ENCODE results near the gene ALMS1. TPM values are rescaled to one million over a fixed set of nuclear protein-coding genes. Genes with fewer than 3 reads are reported as not detected.

Gene ALMS1
- total RNA-seq, 1 experiment from 2014 or later, result 19.5 TPM

DNA sequence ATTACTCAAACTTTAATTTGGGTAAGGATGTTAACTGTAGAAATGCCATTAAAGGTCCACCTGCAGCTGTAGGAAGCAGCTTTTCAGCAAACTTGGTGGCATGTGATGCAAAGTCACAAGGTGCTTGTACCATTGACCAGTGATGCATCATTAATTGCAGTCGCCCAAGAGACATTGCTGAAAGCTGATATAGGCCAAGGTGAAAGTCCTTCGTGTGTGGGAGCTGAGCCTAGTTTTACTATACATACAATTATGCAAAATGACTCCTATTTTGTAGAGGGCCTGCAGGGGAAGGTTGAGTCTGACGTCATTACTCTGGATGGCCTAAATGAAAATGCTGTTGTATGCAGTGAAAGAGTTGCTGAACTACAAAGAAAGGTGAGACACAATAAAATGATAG, 40.5 kb downstream of the ALMS1 start:
- H3K9me3 ChIP-seq (ENCODE audit: control insufficient read depth, insufficient read depth, low read depth, low read length), result no peaks in the 10 kb centered on the region

DNA sequence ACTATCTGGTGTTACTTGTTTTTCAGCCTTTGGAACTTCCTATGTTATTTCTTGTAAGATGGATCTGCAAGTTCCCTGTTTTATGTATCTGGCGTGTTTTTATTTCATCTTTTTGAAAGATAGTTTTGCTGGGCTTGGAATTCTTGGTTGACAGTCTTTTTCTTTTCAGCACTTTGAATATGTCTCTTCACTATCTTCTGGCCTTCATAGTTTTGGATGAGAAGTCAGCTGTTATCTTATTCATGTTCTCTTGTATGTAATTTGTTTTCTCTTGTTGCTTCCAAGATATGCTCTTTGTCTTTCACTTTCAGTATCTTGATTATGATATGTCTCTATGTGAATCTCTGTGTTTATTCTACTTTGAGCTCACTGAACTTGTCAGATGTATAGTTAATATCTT, 50.4 kb downstream of the ALMS1 start:
- no peaks in the 10 kb centered on the region for H3K9me3 ChIP-seq (ENCODE audit: control insufficient read depth, insufficient read depth, low read depth, low read length)
- H3K27me3 ChIP-seq (ENCODE audit: control insufficient read depth, insufficient read depth, low read length), result no peaks in the 10 kb centered on the region
- intact Hi-C loops (cut with micrococcal nuclease; ENCODE audit: unreplicated experiment) (no loop called here), in situ Hi-C loops (cut with HindIII; ENCODE audit: low pct_unique_long_range_greater_than_20kb, low sequenced_read_pairs) (no loop called here)
- TF ChIP-seq SIN3A (IDR thresholded peaks at IDR 0.05; ENCODE audit: borderline replicate concordance, insufficient read depth, low read depth, low read length) (no peak), POLR2AphosphoS5 (IDR thresholded peaks at IDR 0.05; ENCODE audit: low read depth, low read length) (no peak), TCF7L2 (IDR thresholded peaks at IDR 0.05; ENCODE audit: low read depth, low read length) (no peak)
- TF ChIP-seq, protein P1, sequence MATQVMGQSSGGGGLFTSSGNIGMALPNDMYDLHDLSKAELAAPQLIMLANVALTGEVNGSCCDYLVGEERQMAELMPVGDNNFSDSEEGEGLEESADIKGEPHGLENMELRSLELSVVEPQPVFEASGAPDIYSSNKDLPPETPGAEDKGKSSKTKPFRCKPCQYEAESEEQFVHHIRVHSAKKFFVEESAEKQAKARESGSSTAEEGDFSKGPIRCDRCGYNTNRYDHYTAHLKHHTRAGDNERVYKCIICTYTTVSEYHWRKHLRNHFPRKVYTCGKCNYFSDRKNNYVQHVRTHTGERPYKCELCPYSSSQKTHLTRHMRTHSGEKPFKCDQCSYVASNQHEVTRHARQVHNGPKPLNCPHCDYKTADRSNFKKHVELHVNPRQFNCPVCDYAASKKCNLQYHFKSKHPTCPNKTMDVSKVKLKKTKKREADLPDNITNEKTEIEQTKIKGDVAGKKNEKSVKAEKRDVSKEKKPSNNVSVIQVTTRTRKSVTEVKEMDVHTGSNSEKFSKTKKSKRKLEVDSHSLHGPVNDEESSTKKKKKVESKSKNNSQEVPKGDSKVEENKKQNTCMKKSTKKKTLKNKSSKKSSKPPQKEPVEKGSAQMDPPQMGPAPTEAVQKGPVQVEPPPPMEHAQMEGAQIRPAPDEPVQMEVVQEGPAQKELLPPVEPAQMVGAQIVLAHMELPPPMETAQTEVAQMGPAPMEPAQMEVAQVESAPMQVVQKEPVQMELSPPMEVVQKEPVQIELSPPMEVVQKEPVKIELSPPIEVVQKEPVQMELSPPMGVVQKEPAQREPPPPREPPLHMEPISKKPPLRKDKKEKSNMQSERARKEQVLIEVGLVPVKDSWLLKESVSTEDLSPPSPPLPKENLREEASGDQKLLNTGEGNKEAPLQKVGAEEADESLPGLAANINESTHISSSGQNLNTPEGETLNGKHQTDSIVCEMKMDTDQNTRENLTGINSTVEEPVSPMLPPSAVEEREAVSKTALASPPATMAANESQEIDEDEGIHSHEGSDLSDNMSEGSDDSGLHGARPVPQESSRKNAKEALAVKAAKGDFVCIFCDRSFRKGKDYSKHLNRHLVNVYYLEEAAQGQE (IDR thresholded peaks at IDR 0.05; ENCODE audit: insufficient read depth in 1 of 2, low read depth in 2 of 2, low read length in 1 of 2), result no peak
- TF ChIP-seq, protein P2, sequence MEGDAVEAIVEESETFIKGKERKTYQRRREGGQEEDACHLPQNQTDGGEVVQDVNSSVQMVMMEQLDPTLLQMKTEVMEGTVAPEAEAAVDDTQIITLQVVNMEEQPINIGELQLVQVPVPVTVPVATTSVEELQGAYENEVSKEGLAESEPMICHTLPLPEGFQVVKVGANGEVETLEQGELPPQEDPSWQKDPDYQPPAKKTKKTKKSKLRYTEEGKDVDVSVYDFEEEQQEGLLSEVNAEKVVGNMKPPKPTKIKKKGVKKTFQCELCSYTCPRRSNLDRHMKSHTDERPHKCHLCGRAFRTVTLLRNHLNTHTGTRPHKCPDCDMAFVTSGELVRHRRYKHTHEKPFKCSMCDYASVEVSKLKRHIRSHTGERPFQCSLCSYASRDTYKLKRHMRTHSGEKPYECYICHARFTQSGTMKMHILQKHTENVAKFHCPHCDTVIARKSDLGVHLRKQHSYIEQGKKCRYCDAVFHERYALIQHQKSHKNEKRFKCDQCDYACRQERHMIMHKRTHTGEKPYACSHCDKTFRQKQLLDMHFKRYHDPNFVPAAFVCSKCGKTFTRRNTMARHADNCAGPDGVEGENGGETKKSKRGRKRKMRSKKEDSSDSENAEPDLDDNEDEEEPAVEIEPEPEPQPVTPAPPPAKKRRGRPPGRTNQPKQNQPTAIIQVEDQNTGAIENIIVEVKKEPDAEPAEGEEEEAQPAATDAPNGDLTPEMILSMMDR (IDR thresholded peaks at IDR 0.05), result no peak
- H3K36me3 ChIP-seq (ENCODE audit: control insufficient read depth, insufficient read depth, low read length), result no peaks in the 10 kb centered on the region
- no peak overlapping the region for H3K27ac ChIP-seq (ENCODE audit: low read length)
- ATAC-seq (no peak), DNase-seq (ENCODE audit: low read depth, low spot score) (no peak)
- ChIA-PET POLR2A (no interaction called here), CTCF (no interaction called here)
- H3K4me1 ChIP-seq (ENCODE audit: control insufficient read depth, insufficient read depth, low read length), result no peaks in the 10 kb centered on the region
- no TSS peak for BruUV-seq (replicated peaks)
- H3K4me3 ChIP-seq (ENCODE audit: low read depth in 2 of 2, low read length in 2 of 2), result no peak overlapping the region

More for the DNA sequence above, 40.5 kb downstream of the ALMS1 start:
- TF ChIP-seq POLR2AphosphoS5 (IDR thresholded peaks at IDR 0.05; ENCODE audit: low read depth, low read length) (no peak), TCF7L2 (IDR thresholded peaks at IDR 0.05; ENCODE audit: low read depth, low read length) (no peak), SIN3A (IDR thresholded peaks at IDR 0.05; ENCODE audit: borderline replicate concordance, insufficient read depth, low read depth, low read length) (no peak)
- TF ChIP-seq, protein P1 (IDR thresholded peaks at IDR 0.05; ENCODE audit: insufficient read depth in 1 of 2, low read depth in 2 of 2, low read length in 1 of 2), result no peak
- TF ChIP-seq, protein P2 (IDR thresholded peaks at IDR 0.05), result no peak
- ChIA-PET CTCF (no interaction called here), POLR2A (no interaction called here)
- DNase-seq (ENCODE audit: low read depth, low spot score) (no peak), ATAC-seq (no peak)
- Histone ChIP-seq H3K27ac (ENCODE audit: low read length) (no peak overlapping the region), H3K27me3 (ENCODE audit: control insufficient read depth, insufficient read depth, low read length) (no peaks in the 10 kb centered on the region), H3K4me3 (ENCODE audit: low read depth in 2 of 2, low read length in 2 of 2) (no peak overlapping the region), H3K4me1 (ENCODE audit: control insufficient read depth, insufficient read depth, low read length) (no peaks in the 10 kb centered on the region), H3K36me3 (ENCODE audit: control insufficient read depth, insufficient read depth, low read length) (no peaks in the 10 kb centered on the region; the same call in 1 of the 2 replicates)
- intact Hi-C loops (cut with micrococcal nuclease; ENCODE audit: unreplicated experiment) (no loop called here), in situ Hi-C loops (cut with HindIII; ENCODE audit: low pct_unique_long_range_greater_than_20kb, low sequenced_read_pairs) (no loop called here)
- BruUV-seq (replicated peaks), result no TSS peak

All from Panc1 (cell line).